Nephron progenitor cell (in vitro differentiated cells): Measurements from ENCODE around the gene SMIM38.

ENCODE experiments used
- DNase-seq: peaks from one replicate; pipeline ENCODE4 v3.0.0; 2021
- H3K27ac Mint-ChIP-seq: 2 replicates; pipeline ENCODE4 v1.8.0; 2021; ENCODE audit warnings: mild to moderate bottlenecking, moderate library complexity, mixed read lengths
- H3K27me3 Mint-ChIP-seq: 2 replicates; pipeline ENCODE4 v1.8.0; 2021; ENCODE audit warnings: mild to moderate bottlenecking, low read depth, mixed read lengths; ENCODE audit not compliant: poor library complexity
- H3K36me3 Mint-ChIP-seq: 2 replicates; pipeline ENCODE4 v1.8.0; 2021; ENCODE audit warnings: low read depth, mixed read lengths
- H3K4me1 Mint-ChIP-seq: 2 replicates; pipeline ENCODE4 v1.8.0; 2021; ENCODE audit warnings: mixed read lengths
- H3K4me3 Mint-ChIP-seq: 2 replicates; pipeline ENCODE4 v1.8.0; 2021; ENCODE audit warnings: mild to moderate bottlenecking, moderate library complexity, mixed read lengths
- H3K9me3 Mint-ChIP-seq: 2 replicates; pipeline ENCODE4 v1.8.0; 2021; ENCODE audit warnings: mild to moderate bottlenecking, moderate library complexity, mixed read lengths
- TF ChIP-seq, protein P1 (sequence below): fragments of 200-600 bp; sonication (generic); IDR thresholded peaks from 2 replicates; pipeline ENCODE4 v1.5.0; 2021; ENCODE audit warnings: antibody characterized with exemption

The SMIM38 gene

DNA sequence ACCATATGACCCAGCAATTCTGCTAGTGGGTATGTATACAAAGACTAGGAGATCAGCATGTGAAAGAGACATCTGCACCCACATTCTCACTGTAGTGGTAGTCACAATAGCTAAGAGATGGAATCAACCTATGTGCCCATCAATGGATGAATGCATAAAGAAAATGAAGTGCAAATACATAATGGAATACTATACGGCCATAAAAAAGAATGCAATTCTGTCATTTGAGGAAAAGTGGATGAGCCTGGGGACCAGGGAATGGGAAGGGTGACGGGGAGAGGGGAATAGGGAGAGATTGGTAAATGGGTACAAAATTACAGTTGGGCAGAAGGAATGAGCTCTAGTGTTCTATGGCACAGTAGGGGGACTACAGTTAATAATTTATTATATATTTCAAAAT lies 26.7 kb upstream of the SMIM38 start:
- H3K27ac Mint-ChIP-seq = no peak overlapping the region
- DNase-seq = no peak
- H3K27me3 Mint-ChIP-seq = no peaks in the 10 kb centered on the region
- H3K4me1 Mint-ChIP-seq = peaks cover 25% of the 10 kb centered on the region
- TF ChIP-seq, protein P1, sequence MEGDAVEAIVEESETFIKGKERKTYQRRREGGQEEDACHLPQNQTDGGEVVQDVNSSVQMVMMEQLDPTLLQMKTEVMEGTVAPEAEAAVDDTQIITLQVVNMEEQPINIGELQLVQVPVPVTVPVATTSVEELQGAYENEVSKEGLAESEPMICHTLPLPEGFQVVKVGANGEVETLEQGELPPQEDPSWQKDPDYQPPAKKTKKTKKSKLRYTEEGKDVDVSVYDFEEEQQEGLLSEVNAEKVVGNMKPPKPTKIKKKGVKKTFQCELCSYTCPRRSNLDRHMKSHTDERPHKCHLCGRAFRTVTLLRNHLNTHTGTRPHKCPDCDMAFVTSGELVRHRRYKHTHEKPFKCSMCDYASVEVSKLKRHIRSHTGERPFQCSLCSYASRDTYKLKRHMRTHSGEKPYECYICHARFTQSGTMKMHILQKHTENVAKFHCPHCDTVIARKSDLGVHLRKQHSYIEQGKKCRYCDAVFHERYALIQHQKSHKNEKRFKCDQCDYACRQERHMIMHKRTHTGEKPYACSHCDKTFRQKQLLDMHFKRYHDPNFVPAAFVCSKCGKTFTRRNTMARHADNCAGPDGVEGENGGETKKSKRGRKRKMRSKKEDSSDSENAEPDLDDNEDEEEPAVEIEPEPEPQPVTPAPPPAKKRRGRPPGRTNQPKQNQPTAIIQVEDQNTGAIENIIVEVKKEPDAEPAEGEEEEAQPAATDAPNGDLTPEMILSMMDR = no peak
- H3K9me3 Mint-ChIP-seq = peaks cover 34% of the 10 kb centered on the region
- no peak overlapping the region for H3K4me3 Mint-ChIP-seq
- peaks cover 14% of the 10 kb centered on the region for H3K36me3 Mint-ChIP-seq

GRCh38 chr11:69129647-69130046 lies 26.1 kb upstream of the SMIM38 start:
- Mint-ChIP-seq H3K4me1 (peaks cover 19% of the 10 kb centered on the region), H3K9me3 (peaks cover 39% of the 10 kb centered on the region), H3K36me3 (peaks cover 17% of the 10 kb centered on the region), H3K27ac (no peak overlapping the region), H3K4me3 (no peak overlapping the region), H3K27me3 (no peaks in the 10 kb centered on the region)
- DNase-seq = no peak
- TF ChIP-seq, protein P1 = no peak

- Mint-ChIP-seq H3K4me1 (peaks cover 18% of the 10 kb centered on the region), H3K27ac (no peak overlapping the region), H3K27me3 (peaks cover 3% of the 10 kb centered on the region), H3K36me3 (peaks cover 21% of the 10 kb centered on the region), H3K4me3 (no peak overlapping the region), H3K9me3 (peaks cover 43% of the 10 kb centered on the region)
- DNase-seq = no peak
- TF ChIP-seq, protein P1 = no peak
Measured at GRCh38 chr11:69130654-69131053, 25.1 kb upstream of the SMIM38 start.

- no peak overlapping the region for H3K4me3 Mint-ChIP-seq
- TF ChIP-seq, protein P1 = no peak
- H3K9me3 Mint-ChIP-seq = peaks cover 43% of the 10 kb centered on the region
- no peak overlapping the region for H3K27ac Mint-ChIP-seq
- H3K27me3 Mint-ChIP-seq = peaks cover 3% of the 10 kb centered on the region
- peaks cover 25% of the 10 kb centered on the region for H3K36me3 Mint-ChIP-seq
- H3K4me1 Mint-ChIP-seq = peaks cover 18% of the 10 kb centered on the region
- DNase-seq = no peak
Measured at GRCh38 chr11:69131121-69131566, 24.6 kb upstream of the SMIM38 start.

DNA sequence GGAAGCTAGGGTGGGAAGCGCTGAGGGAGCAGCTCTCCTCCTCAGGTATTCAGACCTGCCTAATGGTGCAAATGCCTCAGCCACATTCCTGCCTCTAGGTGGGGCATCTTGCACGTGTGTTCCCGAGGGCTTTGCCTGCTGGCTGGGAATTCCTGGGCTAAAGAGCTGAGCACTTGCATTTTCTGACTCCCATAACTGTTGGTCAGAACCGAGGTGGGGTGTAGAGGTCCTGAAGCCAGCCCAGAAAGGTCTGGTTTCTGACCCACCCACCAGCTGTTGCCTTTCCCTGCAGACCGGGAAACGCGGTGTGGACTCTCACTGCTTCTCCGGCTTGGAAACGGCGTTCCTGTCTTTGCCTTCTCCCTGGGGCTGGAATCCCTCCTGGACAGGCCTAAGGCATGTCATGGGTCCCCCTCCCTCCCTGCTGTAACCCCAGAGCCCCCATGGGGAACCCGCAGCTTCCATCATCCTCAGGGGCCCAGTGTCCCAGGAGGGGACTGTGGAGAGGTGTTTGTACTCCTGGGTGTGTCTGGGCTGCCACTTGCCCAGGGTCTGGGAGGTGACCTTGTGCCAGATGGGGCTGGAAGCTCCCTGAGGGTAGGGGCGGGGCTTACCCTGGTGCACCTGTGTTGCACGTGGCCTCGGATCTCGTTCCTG lies 24.0 kb upstream of the SMIM38 start:
- Mint-ChIP-seq H3K36me3 (peaks cover 28% of the 10 kb centered on the region), H3K27me3 (peaks cover 6% of the 10 kb centered on the region), H3K9me3 (peaks cover 43% of the 10 kb centered on the region), H3K27ac (no peak overlapping the region), H3K4me1 (peaks cover 18% of the 10 kb centered on the region), H3K4me3 (no peak overlapping the region)
- TF ChIP-seq, protein P1 = peak; percentile 94
- peak; percentile 82 for DNase-seq

DNA sequence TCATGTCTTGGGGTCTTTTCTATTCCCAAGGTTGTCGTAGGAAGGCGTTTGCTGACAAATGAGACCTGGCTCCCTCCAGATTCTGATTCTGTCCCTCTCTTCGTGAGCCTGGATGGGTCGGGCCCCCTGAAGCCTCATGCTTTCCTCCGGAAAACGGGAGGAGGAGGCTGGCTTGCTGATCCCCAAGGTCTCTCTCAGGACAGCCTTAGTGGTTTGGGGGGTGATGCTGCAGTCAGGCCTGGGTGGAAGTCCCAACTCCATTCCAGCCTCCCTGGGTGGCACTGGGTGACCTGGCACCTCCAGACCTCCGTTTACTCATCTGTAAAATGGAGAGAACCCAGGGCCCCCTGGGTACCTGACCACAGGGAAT lies 23.4 kb upstream of the SMIM38 start:
- H3K4me1 Mint-ChIP-seq = peaks cover 18% of the 10 kb centered on the region
- TF ChIP-seq, protein P1 = no peak
- no peak for DNase-seq

More for the DNA sequence above, 23.4 kb upstream of the SMIM38 start:
- Mint-ChIP-seq H3K9me3 (peaks cover 41% of the 10 kb centered on the region), H3K36me3 (peaks cover 28% of the 10 kb centered on the region), H3K4me3 (no peak overlapping the region), H3K27me3 (peaks cover 6% of the 10 kb centered on the region), H3K27ac (no peak overlapping the region)
